G401.6 (cell line): ENCODE data around the gene NIPAL4.
"Not testable (repeated sequence)": the region's sequence is repeated elsewhere in the genome, so short reads cannot be mapped to it uniquely, and the experiment has no call there.

Experiments used
- FAIRE-seq: peaks from 2 replicates; lab custom pipeline; 2012; peaks lifted over from hg19 to GRCh38; lab: Jason Lieb, UNC

NIPAL4 gene

GRCh38 chr5:157459715-157460599, at the start of gene NIPAL4:
Gene NIPAL4 (plus strand): TSS chr5:157460213. CDS start chr5:157460321, 108 bp downstream.
- FAIRE-seq = no peak

GRCh38 chr5:157415838-157416237, 44.2 kb upstream of the NIPAL4 start:
- FAIRE-seq = no peak

GRCh38 chr5:157419521-157419920, 40.5 kb upstream of the NIPAL4 start:
- FAIRE-seq = not testable (repeated sequence)

- not testable (repeated sequence) for FAIRE-seq
Measured at GRCh38 chr5:157429920-157430319, 30.1 kb upstream of the NIPAL4 start.

GRCh38 chr5:157431544-157432200, 28.3 kb upstream of the NIPAL4 start:
- FAIRE-seq = no peak

- no peak for FAIRE-seq
Measured at GRCh38 chr5:157434096-157434495, 25.9 kb upstream of the NIPAL4 start.

- FAIRE-seq = no peak
Measured at GRCh38 chr5:157443041-157443549, 16.9 kb upstream of the NIPAL4 start.

- FAIRE-seq = no peak
Measured at GRCh38 chr5:157444224-157444623, 15.8 kb upstream of the NIPAL4 start.

GRCh38 chr5:157445745-157446411, 14.1 kb upstream of the NIPAL4 start:
- FAIRE-seq = no peak

- FAIRE-seq = no peak
Measured at GRCh38 chr5:157446412-157446935, 13.5 kb upstream of the NIPAL4 start.

GRCh38 chr5:157447201-157447637, 12.8 kb upstream of the NIPAL4 start:
- FAIRE-seq = no peak

- no peak for FAIRE-seq
Measured at GRCh38 chr5:157449011-157449723, 10.8 kb upstream of the NIPAL4 start.

- no peak for FAIRE-seq
Measured at GRCh38 chr5:157450024-157450423, 10.0 kb upstream of the NIPAL4 start.

- no peak for FAIRE-seq
Measured at GRCh38 chr5:157451806-157452205, 8.2 kb upstream of the NIPAL4 start.

- no peak for FAIRE-seq
Measured at GRCh38 chr5:157454273-157454672, 5.7 kb upstream of the NIPAL4 start.

GRCh38 chr5:157455057-157455456, 5.0 kb upstream of the NIPAL4 start:
- FAIRE-seq = no peak

GRCh38 chr5:157456301-157456700, 3.7 kb upstream of the NIPAL4 start:
- no peak for FAIRE-seq

GRCh38 chr5:157457391-157457790, 2.6 kb upstream of the NIPAL4 start:
- FAIRE-seq = no peak

GRCh38 chr5:157458835-157459234, 1.2 kb upstream of the NIPAL4 start:
- FAIRE-seq = no peak

GRCh38 chr5:157460921-157461792, 1.1 kb downstream of the NIPAL4 start:
- no peak for FAIRE-seq

GRCh38 chr5:157463081-157463480, 3.1 kb downstream of the NIPAL4 start:
- no peak for FAIRE-seq
